Body of pancreas (tissue), 4 donors: Measurements from ENCODE around the gene TRIM6. TPM values are rescaled to one million over a fixed set of nuclear protein-coding genes. Genes with fewer than 3 reads are reported as not detected.

Experiments
- ATAC-seq: fragments of 150-250 bp; one replicate; pipeline ENCODE4 v1.9.1; 2016
- DNase-seq, 4 donors: peaks; one replicate each; pipeline ENCODE4 v3.0.0-alpha.2; 2019
- H3K27ac ChIP-seq, 4 donors: fragments of 200-600 bp; sonication (generic); 1 replicate in 3 of 4; 2 replicates in 1 of 4; pipeline versions ENCODE4 v1.5.1 to v1.6.1; 2016 to 2019; ENCODE audit warnings: mild to moderate bottlenecking in 1 of 4, mixed read lengths in 1 of 4, moderate library complexity in 1 of 4
- H3K27me3 ChIP-seq, 2 donors: fragments of 200-600 bp; sonication (generic); one replicate each; pipeline ENCODE4 v1.6.0; 2016; ENCODE audit warnings: mild to moderate bottlenecking in 1 of 2
- H3K36me3 ChIP-seq, 2 donors: fragments of 200-600 bp; sonication (generic); replicated peaks in 1 of 2; 2 replicates each; pipeline ENCODE4 v1.5.1; 2016; ENCODE audit warnings: low read depth in 2 of 2; ENCODE audit not compliant: insufficient read depth in 1 of 2
- H3K4me1 ChIP-seq: fragments of 200-600 bp; sonication (generic); one replicate; pipeline ENCODE4 v1.6.0; 2016
- H3K4me3 ChIP-seq, 2 donors: fragments of 200-600 bp; sonication (generic); 1 replicate in 1 of 2; 2 replicates in 1 of 2; pipeline ENCODE4 v1.5.1; 2016 to 2019
- H3K9me3 ChIP-seq, 3 donors: fragments of 200-600 bp; sonication (generic); 1 replicate in 2 of 3; 2 replicates in 1 of 3; pipeline ENCODE4 v1.5.1; 2016
- CTCF ChIP-seq, 7 experiments: fragments of 450-650 bp in 4 of 7; fragments of 200-600 bp in 3 of 7; sonication (generic) in 3 of 7; IDR thresholded peaks; one replicate each; pipeline ENCODE4 v1.5.1; 2016 to 2019; ENCODE audit warnings: antibody characterized with exemption in 7 of 7
- POLR2A ChIP-seq, 3 donors: fragments of 450-650 bp; IDR thresholded peaks; one replicate each; pipeline ENCODE4 v1.6.1; 2016; ENCODE audit warnings: antibody characterized with exemption in 3 of 3, mild to moderate bottlenecking in 2 of 3
- WGBS, 2 donors: methylation state at CpG; one replicate each; pipeline ENCODE4 v1.1.5; 2017; 5-methylcytosine and 5-hydroxymethylcytosine counted together
- intact Hi-C: fragments of 100-400 bp; cut with DNase I; formaldehyde crosslinking; loops from one replicate; pipeline ENCODE4 v1.15.1; 2023
- total RNA-seq, 2 donors: library from RNA; depleted of rRNA; stranded (reverse); fragments of >200 nt; gene quantifications; one replicate each; pipeline ENCODE4 v1.1.0, GENCODE V29; 2016

TRIM6 gene
- total RNA-seq, 2 donors from 2014 or later, result 2.1 to 2.6 TPM

DNA sequence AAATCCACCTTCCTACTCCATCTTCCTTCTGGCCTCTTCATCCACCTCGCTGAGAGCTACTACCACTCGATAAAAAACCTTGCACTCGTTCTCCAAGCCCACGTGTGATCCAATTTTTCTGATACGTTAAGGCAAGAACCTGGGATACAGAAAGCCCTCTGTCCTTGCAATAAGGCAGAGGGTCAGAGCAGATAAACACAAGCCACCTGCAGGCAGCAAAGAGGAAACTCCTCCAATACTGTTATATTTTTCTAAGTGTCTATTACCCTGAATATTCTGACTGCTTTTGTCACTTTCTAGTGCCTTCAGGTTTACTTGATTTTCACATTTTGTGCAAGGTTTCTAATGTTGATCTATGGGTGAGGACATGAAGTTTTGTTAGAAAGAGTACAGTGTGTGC, 61.9 kb downstream of the TRIM6 start:
- DNase-seq, result no peak
- Histone ChIP-seq H3K27me3 (no peaks in the 10 kb centered on the region), H3K27ac (no peak overlapping the region), H3K36me3 (peaks cover 0 to under 1% of the 10 kb centered on the region in 2 donors), H3K9me3 (no peaks in the 10 kb centered on the region), H3K4me3 (no peak overlapping the region), H3K4me1 (no peaks in the 10 kb centered on the region)
- intact Hi-C loops, result no loop called here
- TF ChIP-seq POLR2A (IDR thresholded peaks at IDR 0.05) (no peak), CTCF (IDR thresholded peaks at IDR 0.05) (no peak)
- 90 to 93% methylated on average over 5 of the region's 5 CpGs for WGBS, 2 donors
- ATAC-seq, result no peak

Other genes with a start within 250 kb of the TRIM6 start
- gene OR51B6, start 245.1 kb upstream of the TRIM6 start, total RNA-seq, result not detected
- not detected for gene OR51M1, start 212.8 kb upstream of the TRIM6 start, total RNA-seq
- not detected for gene OR51Q1, start 174.5 kb upstream of the TRIM6 start, total RNA-seq
- gene OR51I1, start 155.1 kb upstream of the TRIM6 start, total RNA-seq, result not detected
- not detected for gene OR51I2, start 147.3 kb upstream of the TRIM6 start, total RNA-seq
- not detected for gene OR52D1, start 108.0 kb upstream of the TRIM6 start, total RNA-seq
- gene UBQLN3, start 86.7 kb upstream of the TRIM6 start, total RNA-seq, result 1 to 10 TPM in 1 of 2 donors, not detected in 1; 1.3 TPM
- gene UBQLNL, start 79.9 kb upstream of the TRIM6 start, total RNA-seq, result 1 to 10 TPM in 1 of 2 donors, under 1 TPM in 1; 0.52 to 4.3 TPM
- gene OR52H1, start 48.1 kb upstream of the TRIM6 start, total RNA-seq, result 1 to 10 TPM in 1 of 2 donors, under 1 TPM in 1; 0.78 to 5.9 TPM
- gene OR52B6, start 15.8 kb upstream of the TRIM6 start, total RNA-seq, result not detected
- 1 to 10 TPM; 2.9 to 4.6 TPM for gene TRIM34, start 28.4 kb downstream of the TRIM6 start, total RNA-seq
- 10 to 100 TPM; 18.7 to 25.1 TPM for gene TRIM5, start 88.4 kb downstream of the TRIM6 start, total RNA-seq
- gene TRIM22, start 93.2 kb downstream of the TRIM6 start, total RNA-seq, result 10 to 100 TPM; 18.9 to 20.4 TPM
- not detected for gene OR56B1, start 139.8 kb downstream of the TRIM6 start, total RNA-seq
- not detected for gene OR52N4, start 157.6 kb downstream of the TRIM6 start, total RNA-seq
- not detected for gene OR52N5, start 186.7 kb downstream of the TRIM6 start, total RNA-seq
- gene OR52N1, start 194.6 kb downstream of the TRIM6 start, total RNA-seq, result not detected
- not detected for gene OR52N2, start 212.3 kb downstream of the TRIM6 start, total RNA-seq
- not detected for gene OR52E6, start 245.3 kb downstream of the TRIM6 start, total RNA-seq